NOMO-1 (cell line): ENCODE results near the gene EFHD2.
"Not testable (repeated sequence)": the region's sequence is repeated elsewhere in the genome, so short reads cannot be mapped to it uniquely, and the experiment has no call there.

Source experiments
- DNase-seq, 2 experiments: peaks; one replicate each; lab custom pipeline; 2025; ENCODE audit not compliant: unreplicated experiment in 2 of 2; lab: John Stamatoyannopoulos, UW

The EFHD2 gene

GRCh38 chr1:15449567-15449966 is 39.9 kb downstream of the EFHD2 start:
- DNase-seq = no peak

DNA sequence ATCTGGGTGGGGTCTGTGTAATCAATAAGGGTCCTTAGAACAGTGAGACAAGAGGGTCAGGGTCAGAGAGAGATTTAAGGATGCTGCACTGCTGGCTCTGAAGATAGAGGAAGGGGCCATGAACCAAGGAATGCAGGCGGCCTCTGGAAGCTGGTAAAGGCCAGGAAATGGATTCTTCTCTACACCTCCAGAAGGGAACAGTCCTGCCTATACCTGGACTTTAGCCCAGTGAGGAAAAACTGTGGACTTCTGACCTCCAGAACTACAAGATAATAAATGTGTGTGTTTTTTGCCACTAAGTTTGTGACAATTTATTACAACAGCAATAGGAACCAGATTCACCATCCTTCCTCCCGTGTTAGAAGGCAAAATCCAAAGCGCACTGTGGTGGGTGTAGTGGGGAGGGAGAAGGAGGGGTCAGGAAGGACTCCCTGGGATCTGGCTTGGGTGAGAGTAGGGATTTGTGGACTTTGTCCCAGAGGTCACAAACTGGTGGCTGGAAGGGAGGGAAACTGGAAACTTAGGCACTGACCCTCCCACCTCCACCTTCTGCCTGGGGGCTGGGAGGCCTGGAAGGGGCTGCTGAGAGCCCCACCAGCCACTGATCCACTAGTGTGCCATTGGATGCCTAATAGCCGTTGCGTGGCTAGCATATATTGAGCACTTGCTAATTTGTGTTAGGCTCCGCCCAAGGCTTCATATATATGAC is 41.5 kb downstream of the EFHD2 start:
- no peak for DNase-seq

DNA sequence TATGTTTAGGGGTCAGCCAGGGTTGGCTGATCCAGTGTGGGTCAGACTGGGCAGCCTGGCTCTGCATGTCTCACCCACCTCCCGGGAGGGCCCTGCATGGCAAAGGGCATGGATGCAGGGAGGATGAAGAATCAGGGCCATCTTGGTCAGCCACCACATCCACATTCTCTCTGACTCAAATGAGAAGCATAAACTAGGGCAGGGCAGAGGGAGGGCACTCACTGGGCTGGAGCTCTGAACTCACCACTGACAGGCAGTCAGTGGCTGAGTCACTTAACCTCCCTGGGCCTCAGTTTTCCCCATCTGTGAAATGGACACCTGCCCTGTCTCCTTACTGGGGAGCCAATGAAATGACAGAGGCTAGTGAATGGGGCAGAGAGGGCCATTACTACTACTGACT is 42.5 kb downstream of the EFHD2 start:
- DNase-seq = no peak

DNA sequence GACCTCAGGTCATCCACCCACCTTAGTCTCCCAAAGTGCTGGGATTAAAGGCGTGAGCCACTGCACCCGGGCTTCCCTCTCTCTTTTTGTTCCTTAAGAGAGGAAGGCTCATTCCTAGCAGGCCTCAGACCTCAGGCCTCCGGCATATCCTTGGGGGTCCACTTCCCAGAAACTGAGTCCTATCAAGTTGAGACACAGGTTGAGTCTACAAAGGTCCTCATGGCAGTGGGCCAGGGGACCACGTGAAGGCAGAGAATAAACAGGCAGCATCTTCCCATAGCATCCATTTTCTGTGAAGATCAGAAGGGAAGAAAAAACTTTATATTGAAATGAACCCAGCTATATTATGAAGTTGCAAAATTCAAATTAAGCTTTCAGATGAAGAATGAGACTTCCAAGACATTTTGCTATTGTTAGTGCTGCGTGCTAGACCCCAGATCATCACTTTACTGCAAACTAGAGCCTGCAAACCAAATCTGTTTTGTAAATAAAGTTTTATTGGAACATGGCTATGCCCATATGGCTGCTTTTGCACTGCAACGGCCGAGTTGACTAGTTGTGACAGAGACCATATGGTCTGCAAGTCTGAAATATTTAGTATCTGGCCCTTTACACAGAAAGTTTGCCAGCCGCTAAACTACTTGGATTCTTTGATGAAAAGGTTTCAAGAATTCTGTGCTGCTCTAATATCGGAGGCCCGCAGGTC is 43.3 kb downstream of the EFHD2 start:
- DNase-seq = no peak

GRCh38 chr1:15453734-15454133 is 44.0 kb downstream of the EFHD2 start:
- no peak for DNase-seq

DNA sequence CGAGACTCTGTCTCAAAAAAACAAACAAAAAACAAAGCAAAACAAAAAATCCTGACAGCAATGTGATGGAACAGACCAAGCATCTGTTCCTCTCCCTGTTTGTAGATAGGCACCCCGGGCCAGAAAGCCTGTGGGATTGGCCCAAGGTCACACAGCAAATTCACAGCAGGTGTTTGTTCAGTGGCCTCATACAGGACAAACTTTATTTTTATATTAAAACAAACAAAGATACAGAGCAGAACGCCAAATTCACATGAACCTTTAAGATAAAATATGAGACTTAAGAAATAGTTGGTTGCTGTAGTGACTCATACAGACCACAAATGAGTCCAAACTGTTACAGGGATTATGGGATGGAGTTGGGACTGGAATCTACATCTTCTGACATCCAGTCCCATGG is 44.6 kb downstream of the EFHD2 start:
- DNase-seq = no peak

GRCh38 chr1:15455522-15455921 is 45.8 kb downstream of the EFHD2 start:
- peak; percentile 60 to 68 for DNase-seq

GRCh38 chr1:15456313-15456954 is 46.7 kb downstream of the EFHD2 start, which contains the start of gene CELA2A:
Gene CELA2A (plus strand): TSS chr1:15456732. CDS start chr1:15456754, 22 bp downstream.
- no peak for DNase-seq

DNA sequence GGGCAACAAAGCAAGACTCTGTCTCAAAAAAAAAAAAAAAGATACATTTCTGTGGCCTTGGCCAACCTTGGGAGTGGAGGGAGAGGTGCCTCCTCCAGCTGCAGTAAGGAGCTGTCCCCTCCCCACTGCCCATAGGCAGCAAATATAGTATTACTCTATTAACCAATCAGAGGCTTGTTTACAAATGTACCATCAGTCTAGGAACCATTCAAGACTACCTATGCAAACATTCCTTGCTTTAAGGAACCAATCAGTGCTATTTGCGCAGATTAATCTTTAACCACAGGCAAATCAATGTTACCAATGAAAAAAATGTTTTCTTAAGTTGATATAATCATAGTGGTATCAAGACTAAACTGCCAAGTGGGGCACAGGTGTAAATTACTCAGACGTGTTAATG is 47.9 kb downstream of the EFHD2 start:
- DNase-seq = no peak

GRCh38 chr1:15458388-15458787 is 48.7 kb downstream of the EFHD2 start:
- DNase-seq = not testable (repeated sequence)

DNA sequence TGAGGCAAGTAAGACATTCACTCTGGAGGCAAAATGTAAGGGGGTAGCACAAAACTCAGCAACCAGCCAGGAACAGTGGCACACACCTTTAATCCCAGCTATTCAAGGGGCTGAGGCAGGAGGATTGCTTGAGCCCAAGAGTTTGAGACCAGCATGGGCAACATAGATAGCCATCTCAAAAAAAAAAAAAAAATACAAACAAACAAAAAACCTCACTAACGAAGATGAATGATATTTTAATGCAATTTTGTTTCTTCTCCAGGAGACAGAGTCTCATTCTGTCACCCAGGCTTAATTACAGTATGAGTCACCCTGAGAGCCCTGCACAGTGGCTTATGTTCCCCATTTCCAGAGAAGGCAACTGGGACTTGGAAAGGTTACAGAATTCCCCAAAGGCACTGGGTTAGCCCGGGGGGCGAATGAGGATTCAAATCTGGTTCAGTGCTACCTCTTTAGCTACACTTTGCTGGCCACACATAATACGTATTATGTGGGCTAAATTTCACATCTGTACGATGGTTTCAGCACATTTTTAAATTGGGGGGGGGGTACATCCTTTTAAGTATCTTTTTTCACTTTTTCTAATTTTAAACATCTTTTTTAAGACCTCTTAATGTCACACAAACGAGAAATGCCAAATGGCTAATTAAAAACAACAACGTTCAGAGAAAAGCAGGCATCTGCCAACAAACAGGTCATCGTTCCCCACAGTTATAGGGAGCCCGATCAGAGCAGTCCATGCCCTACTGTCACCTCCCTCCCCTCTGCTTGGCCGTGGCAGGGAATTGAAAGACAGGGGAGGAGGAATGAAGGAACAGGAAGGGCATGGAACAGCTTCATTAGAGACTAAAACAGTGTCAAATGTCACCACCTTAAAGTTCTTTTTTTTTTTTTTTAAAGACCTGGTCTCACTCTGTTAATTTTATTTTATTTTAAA is 50.4 kb downstream of the EFHD2 start:
- peak in 1 of 2 experiments; percentile 44 for DNase-seq

DNA sequence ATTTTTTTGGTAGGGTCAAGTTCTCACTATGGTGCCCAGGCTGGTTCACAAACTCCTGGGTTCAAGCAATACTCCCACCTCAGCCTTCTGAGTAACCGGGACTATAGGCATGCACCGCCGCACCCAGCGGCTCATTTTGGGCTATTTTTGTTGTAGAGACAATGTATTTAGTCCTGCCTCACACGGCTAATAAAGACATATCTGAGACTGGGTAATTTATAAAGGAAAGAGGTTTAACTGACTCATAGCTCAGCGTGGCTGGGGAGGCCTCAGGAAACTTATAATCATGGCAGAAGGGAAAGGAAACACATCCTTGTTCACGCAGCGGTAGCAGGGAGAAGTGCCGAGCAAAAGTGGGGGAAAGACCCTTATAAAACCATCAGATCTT is 51.0 kb downstream of the EFHD2 start:
- no peak for DNase-seq

- DNase-seq = not testable (repeated sequence)
Measured at GRCh38 chr1:15463064-15463800, 53.5 kb downstream of the EFHD2 start.

GRCh38 chr1:15463926-15464322 is 54.2 kb downstream of the EFHD2 start:
- DNase-seq = not testable (repeated sequence)

GRCh38 chr1:15465674-15466073 is 56.0 kb downstream of the EFHD2 start:
- peak in 1 of 2 experiments; percentile 15 for DNase-seq

DNA sequence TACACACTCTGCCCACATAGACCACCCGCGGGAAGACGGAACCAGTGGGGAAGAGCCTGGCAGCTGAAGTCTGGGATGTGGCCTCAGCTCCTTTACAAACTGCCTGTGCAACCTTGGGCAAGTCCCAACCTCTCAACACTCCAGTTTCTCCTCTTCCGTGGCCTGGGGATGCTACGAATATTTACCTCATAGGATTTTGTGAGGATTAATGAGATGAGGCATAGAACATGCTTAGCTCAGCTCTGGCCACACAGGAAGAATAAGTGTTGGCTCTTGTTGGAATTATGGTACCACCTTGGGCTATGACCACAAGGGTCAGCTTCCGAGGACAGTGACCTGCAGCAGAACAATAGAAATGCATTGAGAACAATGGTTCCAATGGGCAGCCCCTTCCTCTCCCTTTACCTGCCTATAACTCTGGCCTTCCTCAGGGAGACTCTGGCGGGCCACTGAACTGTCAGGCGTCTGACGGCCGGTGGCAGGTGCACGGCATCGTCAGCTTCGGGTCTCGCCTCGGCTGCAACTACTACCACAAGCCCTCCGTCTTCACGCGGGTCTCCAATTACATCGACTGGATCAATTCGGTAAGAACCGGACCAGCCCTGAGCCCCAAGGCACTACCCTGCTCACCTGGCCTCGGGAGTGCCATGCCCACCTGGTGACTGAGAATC is 57.4 kb downstream of the EFHD2 start:
- DNase-seq = not testable (repeated sequence)

GRCh38 chr1:15468145-15468544 is 58.5 kb downstream of the EFHD2 start:
- DNase-seq = no peak

DNA sequence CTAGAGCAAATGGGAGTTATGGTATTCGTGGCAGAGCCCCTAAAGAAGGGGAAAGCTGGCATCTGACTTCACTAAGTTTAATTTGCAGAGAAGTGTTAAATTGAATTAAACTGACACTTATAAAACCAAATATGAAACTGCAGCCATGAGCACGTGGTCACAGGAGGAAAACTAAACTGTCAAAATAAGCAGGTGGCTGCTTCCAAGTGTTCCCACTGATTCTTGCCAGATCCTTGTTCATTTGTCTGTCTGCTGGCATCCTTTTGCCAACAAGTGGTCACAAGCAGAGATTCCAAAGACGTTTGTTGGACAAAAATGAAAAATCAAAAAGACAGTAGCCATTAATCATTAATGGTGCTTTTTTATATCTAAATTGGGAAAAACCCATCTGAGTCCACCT is 59.7 kb downstream of the EFHD2 start:
- DNase-seq = no peak

DNA sequence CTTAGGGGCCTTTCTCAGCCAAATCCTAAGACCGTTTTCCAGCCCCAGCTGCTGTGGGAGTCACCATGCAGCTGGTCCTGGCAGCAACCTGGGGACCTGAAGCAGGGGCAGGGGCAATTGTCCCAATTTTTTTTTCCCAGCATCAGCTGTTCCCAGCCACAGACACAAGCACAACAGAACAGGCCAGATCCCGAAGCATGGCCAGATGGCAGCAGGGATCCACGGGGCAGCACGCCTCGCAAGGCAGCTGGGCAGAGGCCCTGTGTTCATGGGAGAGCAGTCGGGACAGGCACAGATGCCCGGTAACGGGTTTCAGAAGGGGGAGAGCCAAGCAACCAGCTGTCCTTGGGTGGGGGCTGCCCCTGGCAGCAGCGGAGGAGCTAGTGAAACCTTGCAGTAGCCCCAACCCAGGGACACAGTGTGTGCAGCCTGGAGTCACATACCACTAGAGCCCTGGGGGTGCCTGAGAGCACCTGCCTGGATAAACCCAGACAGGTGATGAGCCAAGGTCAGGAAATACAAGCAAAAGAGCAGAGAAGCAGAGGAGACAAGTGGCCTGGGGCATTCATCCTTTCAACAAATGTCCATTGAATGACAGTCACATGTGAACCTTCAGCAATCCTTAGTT is 60.2 kb downstream of the EFHD2 start:
- not testable (repeated sequence) for DNase-seq
